Measurements from ENCODE around the gene NELL1.

GRCh38 chr11:21545699-21546098 lies 876.3 kb downstream of the NELL1 start:
- no peak for TF ChIP-seq POLR2AphosphoS5 (IDR thresholded peaks at IDR 0.05; ENCODE audit: low read depth)
- TF ChIP-seq, protein P1, sequence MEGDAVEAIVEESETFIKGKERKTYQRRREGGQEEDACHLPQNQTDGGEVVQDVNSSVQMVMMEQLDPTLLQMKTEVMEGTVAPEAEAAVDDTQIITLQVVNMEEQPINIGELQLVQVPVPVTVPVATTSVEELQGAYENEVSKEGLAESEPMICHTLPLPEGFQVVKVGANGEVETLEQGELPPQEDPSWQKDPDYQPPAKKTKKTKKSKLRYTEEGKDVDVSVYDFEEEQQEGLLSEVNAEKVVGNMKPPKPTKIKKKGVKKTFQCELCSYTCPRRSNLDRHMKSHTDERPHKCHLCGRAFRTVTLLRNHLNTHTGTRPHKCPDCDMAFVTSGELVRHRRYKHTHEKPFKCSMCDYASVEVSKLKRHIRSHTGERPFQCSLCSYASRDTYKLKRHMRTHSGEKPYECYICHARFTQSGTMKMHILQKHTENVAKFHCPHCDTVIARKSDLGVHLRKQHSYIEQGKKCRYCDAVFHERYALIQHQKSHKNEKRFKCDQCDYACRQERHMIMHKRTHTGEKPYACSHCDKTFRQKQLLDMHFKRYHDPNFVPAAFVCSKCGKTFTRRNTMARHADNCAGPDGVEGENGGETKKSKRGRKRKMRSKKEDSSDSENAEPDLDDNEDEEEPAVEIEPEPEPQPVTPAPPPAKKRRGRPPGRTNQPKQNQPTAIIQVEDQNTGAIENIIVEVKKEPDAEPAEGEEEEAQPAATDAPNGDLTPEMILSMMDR (IDR thresholded peaks at IDR 0.05; ENCODE audit: insufficient read depth, low read length), result no peak
- no peak for TF ChIP-seq GABPA (IDR thresholded peaks at IDR 0.05; ENCODE audit: low read depth)
